ENCODE results near the gene NKX2-2.

The NKX2-2 gene

GRCh38 chr20:21513881-21514540 is at the start of gene NKX2-2:
TSS of gene NKX2-2 (minus strand) at chr20:21514064. CDS start at chr20:21513669, 395 bp downstream.
- DNase-seq (ENCODE audit: low read depth in 2 of 2), result no peak

GRCh38 chr20:21562656-21563055 is 48.8 kb upstream of the NKX2-2 start:
- no peak for DNase-seq (ENCODE audit: low read depth in 2 of 2)

DNA sequence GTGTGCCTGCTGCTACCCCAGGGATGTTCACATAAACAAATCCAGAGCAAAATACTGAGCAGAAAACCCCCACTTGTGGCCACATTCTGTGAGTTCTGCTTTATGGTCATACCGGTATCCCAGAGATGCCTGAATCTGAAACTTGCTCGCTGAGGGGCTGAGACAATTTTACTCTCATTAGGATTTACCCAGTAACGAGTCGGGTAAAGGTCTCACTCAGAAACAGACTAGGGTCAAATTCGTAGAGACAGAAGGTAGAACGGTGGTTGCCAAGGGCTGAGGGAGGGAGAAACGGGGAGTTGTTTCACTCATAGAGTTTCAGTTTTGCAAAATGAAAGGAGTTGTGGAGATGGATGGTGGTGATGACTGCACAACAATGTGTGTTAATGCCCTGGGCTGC is 45.4 kb upstream of the NKX2-2 start:
- DNase-seq (ENCODE audit: low read depth in 2 of 2), result no peak

GRCh38 chr20:21557241-21558020 is 43.6 kb upstream of the NKX2-2 start:
- DNase-seq (ENCODE audit: low read depth in 2 of 2), result no peak

- no peak for DNase-seq (ENCODE audit: low read depth in 2 of 2)
Observed at GRCh38 chr20:21556398-21556797, 42.5 kb upstream of the NKX2-2 start.

GRCh38 chr20:21555470-21556120 is 41.7 kb upstream of the NKX2-2 start:
- DNase-seq (ENCODE audit: low read depth in 2 of 2), result no peak

- DNase-seq (ENCODE audit: low read depth in 2 of 2), result no peak
Observed at GRCh38 chr20:21554985-21555384, 41.1 kb upstream of the NKX2-2 start.

DNA sequence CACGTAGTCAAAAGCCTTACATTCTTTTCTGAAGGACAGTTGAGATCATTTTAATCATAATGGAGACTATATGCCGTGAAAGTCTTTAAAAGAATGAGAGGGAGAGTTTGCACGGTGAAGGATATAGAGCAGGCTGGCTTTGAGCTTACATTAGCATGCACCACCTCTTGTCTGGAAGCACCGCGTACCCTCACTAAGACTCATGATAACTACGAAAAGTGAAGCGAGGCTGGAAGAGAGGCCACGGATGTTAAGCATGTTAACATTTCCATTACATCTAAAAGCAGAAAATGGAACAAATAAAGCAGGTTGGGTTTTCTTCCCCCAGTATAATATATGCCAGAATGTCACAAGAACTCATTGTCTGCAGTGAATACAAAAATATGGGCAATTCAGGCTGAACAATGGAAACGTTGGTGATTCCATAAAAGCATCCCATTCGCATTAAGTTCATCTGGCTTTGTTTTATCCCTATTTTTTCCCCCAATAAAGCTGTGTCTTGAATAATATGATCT is 40.6 kb upstream of the NKX2-2 start:
- no peak for DNase-seq (ENCODE audit: low read depth in 2 of 2)

- no peak for DNase-seq (ENCODE audit: low read depth in 2 of 2)
Observed at GRCh38 chr20:21550587-21550986, 36.7 kb upstream of the NKX2-2 start.

- DNase-seq (ENCODE audit: low read depth in 2 of 2), result no peak
Observed at GRCh38 chr20:21548390-21549035, 34.6 kb upstream of the NKX2-2 start.

GRCh38 chr20:21546355-21546754 is 32.5 kb upstream of the NKX2-2 start:
- DNase-seq (ENCODE audit: low read depth in 2 of 2), result no peak

GRCh38 chr20:21539512-21539911 is 25.6 kb upstream of the NKX2-2 start:
- DNase-seq (ENCODE audit: low read depth in 2 of 2), result no peak

DNA sequence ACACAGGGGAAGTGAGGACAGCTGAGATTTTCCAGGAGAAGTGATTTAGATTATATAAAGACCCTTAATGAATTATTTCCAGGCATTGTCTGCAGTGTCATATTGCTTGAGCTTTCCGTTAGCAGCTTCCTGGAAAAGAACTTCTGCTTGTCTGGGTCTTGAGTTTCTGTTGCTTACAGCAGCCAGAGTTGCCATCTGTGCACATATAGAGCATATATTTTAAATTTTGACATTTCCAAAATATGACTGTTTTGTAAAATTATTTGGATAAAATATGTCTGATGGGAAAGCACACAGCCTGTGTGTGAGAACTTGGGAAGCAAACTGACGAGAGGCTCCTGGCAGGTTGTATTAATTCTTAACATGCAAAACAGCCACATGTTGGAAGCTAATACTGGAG is 21.0 kb upstream of the NKX2-2 start:
- no peak for DNase-seq (ENCODE audit: low read depth in 2 of 2)

DNA sequence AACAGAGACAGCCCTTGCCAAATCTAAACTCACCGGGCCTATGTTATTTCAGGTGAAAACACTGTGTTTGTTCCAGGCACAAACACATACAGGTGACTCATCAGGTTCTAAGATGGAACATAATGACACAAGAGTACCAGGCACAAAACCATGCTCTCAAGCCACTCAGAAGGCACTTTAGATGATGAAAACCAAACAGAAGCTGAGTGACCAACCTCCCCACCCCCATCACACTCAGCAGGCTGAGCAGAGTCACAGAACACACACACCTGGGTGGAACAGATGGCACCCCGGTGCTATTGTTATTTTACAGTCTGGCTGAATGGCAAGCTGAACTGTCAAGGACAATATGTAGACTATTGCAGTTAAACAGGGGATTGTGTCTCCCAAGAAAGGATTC is 20.6 kb upstream of the NKX2-2 start:
- no peak for DNase-seq (ENCODE audit: low read depth in 2 of 2)

- DNase-seq (ENCODE audit: low read depth in 2 of 2), result no peak
Observed at GRCh38 chr20:21529863-21530262, 16.0 kb upstream of the NKX2-2 start.

- no peak for DNase-seq (ENCODE audit: low read depth in 2 of 2)
Observed at GRCh38 chr20:21528870-21529269, 15.0 kb upstream of the NKX2-2 start.

- DNase-seq (ENCODE audit: low read depth in 2 of 2), result no peak
Observed at GRCh38 chr20:21527908-21528307, 14.0 kb upstream of the NKX2-2 start.

- DNase-seq (ENCODE audit: low read depth in 2 of 2), result no peak
Observed at GRCh38 chr20:21526776-21527175, 12.9 kb upstream of the NKX2-2 start.

GRCh38 chr20:21523895-21524294 is 10.0 kb upstream of the NKX2-2 start:
- DNase-seq (ENCODE audit: low read depth in 2 of 2), result no peak

DNA sequence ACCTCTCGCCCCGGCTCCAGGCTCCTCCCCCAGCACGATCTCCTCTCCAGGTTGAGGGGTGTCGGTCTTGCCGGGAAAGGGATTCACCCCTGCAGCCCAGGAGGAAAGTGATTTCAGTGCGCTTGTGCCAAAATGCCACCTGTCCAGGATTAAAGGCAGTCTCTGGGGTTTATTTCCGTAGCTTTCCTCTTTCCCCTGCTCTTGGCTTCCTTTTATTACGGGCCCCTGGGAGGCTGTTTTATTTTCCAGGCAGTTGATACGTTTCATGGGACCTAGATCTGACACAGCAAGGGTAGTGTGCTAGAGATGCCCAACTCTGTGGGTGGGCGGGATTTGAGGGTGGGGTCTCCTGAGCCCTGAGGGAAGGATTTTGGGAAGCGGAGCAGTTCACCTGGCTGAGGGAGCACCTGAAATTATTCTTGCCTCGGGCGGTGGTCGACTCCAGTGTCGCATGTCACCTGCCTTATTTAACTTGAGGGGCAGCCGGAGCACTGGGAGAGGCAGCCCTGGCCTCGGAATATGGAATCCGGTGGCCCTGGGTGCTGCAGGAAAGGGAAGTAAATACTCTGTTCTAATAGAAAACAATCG is 9.5 kb upstream of the NKX2-2 start:
- DNase-seq (ENCODE audit: low read depth in 2 of 2), result no peak

- no peak for DNase-seq (ENCODE audit: low read depth in 2 of 2)
Observed at GRCh38 chr20:21522481-21523280, 8.8 kb upstream of the NKX2-2 start.

Data from stimulated activated CD8-positive, alpha-beta memory T cell treated with anti-CD3 and anti-CD28 coated beads, Interleukin-2, amount 100 ng/mL, for 1 hour (primary cell).